GM19193 (cell line): ENCODE results near the gene C17orf107.
A peak's percentile ranks its signal among the peaks of the same experiment; 100 is the strongest.

Source experiments
- POLR2A ChIP-seq: IDR thresholded peaks from 4 replicates; pipeline ENCODE4 v1.6.1; 2011; ENCODE audit not compliant: insufficient read depth, insufficient read length; ENCODE audit errors: extremely low read depth

C17orf107 gene

DNA sequence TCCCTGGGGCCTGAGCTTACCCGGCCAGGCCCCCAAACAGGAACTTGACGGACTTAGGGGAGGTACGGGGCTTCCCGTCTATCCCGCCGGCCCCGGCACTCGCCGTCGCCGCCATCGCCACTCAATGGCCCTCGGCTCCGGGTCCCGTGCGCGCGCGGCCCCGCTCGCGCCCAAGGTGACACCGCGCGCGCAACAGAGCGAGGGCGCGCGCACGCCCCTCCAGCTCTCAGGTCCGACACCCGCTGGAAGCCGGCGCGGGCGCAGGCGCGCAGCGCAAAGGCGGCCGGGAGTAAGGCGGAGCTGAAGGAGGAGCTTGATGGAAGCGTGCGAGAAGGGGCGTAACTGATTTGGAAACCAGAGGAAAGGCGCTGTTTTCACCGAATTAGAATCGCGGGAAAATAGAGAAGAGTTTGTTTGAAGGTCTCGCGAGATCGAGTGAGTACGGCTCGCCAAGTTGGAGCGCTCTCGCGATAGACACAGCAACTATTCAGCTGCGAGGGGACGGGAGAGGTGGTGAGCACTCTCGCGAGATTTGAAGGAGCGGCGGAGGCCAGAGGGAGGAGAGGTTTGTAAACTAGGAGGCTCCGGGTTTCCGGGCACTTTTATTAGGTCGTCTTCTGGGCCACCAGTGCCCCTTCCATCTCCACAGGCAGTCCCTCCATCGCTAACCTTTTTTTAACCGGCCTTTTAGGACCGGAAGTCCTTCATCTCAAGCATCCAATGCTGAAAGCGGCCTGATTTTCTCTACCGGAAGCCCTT is 40.6 kb downstream of the C17orf107 start, which contains the start of the genes RNF167 and SLC25A11:
RNF167 (plus strand) TSS at position 473 of the 759 bp plus-strand sequence. CDS start 642 bp downstream, outside the sequence.
SLC25A11 (minus strand) TSS at position 251 of the 759 bp plus-strand sequence; CDS start at position 115, 136 bp downstream.
- peak; percentile 91 for TF ChIP-seq POLR2A

GRCh38 chr17:4940555-4941318 is 41.4 kb downstream of the C17orf107 start:
- peak; percentile 12 for TF ChIP-seq POLR2A

DNA sequence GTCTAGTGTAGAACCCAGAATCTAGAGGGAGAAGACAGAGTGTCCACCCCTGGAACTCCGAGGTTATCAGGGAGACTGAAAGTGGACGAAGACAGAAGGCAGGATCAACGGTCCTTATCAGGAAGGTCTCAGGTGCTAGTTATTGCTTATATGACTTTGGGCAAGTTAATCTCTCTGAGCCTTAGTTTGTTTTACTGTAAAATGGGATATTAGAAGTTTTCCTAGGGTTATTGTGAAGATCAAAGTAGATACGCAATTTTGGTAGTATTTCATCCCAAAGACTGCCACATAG is 41.9 kb downstream of the C17orf107 start:
- TF ChIP-seq POLR2A = no peak

- peak; percentile 29 for TF ChIP-seq POLR2A
These were observed 43.6 kb downstream of the C17orf107 start for GRCh38 chr17:4942760-4943508.

DNA sequence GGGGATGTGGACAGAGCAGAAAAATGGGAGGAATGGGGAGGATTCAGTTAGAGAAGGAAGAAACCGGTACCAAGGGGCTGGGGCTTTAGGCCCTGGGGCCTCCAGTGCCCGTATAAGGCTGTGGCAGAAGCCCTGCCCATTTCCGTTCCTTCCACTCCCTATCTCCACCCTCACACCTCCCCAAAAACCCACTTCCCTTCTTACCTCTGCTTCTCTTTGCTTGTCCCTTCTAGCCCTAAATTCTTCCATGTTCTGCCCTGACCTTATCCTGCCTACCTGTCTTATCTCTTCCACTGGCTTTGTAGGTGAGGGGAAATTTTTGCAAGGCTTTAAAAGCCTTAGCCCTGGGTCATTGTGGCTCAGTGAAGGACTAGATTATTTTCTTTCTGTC is 44.8 kb downstream of the C17orf107 start:
- peak; percentile 36 for TF ChIP-seq POLR2A

DNA sequence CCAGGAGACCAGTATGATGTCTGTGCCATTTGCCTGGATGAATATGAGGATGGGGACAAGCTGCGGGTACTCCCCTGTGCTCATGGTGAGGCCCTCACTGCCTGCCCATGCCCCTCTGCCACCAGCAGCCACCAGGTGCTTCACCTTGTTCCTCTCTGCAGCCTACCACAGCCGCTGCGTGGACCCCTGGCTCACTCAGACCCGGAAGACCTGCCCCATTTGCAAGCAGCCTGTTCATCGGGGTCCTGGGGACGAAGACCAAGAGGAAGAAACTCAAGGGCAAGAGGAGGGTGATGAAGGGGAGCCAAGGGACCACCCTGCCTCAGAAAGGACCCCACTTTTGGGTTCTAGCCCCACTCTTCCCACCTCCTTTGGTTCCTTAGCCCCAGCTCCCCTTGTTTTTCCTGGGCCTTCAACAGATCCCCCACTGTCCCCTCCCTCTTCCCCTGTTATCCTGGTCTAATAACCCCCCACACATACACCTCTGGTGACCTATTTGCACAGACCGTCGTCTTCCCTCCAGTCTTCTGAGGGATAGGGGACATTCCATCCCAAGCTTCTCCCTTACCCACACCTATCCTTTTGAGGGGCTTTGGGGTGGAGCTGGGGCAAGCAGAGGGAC is 45.3 kb downstream of the C17orf107 start:
- peak; percentile 79 for TF ChIP-seq POLR2A

DNA sequence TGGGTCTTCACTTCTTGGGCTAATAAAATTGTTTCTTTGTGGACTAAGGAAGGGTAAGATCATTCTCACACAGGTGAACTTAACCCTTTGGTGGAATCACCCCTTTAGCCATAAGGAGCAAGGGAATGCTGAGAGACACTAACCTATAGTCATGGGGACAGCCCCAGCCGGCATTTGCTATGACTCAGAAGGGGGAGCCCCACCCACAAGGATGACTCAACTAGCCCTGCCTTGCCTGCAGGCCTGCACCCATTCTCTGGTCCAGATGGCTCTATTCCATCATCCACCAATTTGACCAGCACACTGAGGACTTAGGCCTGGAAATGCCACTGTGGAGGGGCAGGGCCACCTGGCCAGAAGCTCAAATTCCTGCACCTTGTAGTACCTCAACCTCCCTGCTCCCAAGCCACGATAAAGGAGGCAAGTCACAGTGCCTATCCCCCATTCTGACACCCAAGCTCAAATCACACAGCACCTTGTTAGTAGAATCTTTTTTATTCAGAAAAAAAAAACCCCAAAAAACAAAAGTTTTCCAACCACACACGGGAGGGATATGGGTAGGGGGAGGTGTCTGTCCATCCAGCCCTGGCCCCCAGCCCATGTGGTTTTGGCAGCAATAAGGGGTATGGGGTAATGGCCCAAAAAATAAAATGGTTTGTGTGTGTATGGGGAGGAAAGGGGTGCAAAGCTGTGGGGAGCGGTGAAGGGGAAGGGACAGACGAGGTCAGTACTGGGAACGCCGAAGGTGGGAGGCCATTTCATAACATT is 46.0 kb downstream of the C17orf107 start:
- TF ChIP-seq POLR2A = peak; percentile 68

- no peak for TF ChIP-seq POLR2A
These were observed 46.6 kb downstream of the C17orf107 start for GRCh38 chr17:4945944-4946280.

- no peak for TF ChIP-seq POLR2A
These were observed 47.1 kb downstream of the C17orf107 start for GRCh38 chr17:4946312-4946976.

GRCh38 chr17:4947010-4947410 is 47.7 kb downstream of the C17orf107 start:
- TF ChIP-seq POLR2A = no peak

GRCh38 chr17:4947411-4948165 is 48.3 kb downstream of the C17orf107 start:
- TF ChIP-seq POLR2A = no peak

DNA sequence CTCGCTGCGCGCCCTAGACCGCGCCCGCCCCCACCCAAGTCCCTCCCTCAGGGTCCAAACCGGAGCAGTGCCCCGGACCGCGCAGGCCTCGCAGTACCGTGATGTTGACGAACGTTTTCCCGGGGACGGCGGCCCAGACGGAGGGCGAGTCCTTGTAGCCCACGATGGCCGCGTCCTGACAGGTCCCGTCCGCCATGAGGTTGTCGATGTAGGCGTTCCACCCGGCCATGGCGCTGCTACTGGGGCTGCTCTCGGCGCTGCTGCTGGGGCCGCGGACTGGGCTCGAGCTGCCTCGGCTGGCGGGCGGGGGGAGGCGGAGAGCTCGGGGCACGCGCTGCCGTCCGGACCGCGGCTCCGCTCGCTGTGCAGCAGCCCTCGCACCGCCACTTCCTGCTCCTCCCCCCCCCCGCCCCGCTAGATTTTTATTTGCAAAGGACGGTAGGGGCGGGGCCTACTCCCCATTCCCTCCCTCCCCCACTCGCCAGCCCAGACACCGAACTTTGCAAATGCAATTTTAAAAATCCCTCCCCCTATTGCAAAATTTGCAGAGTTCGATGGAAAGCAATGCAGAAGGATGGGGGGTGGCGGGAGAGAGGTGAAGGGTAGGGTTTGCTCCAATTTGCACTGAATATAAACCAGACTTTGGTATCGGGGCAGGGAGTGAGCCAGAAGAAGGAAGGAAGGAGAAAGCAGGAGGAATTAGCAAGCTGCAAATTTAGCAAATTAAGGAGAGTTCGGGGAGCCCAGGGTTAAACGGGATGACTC is 49.0 kb downstream of the C17orf107 start, which contains the start of gene PFN1:
PFN1 (minus strand) TSS at position 365 of the 765 bp plus-strand sequence; CDS start at position 229, 136 bp downstream.
- TF ChIP-seq POLR2A = peak; percentile 98

- TF ChIP-seq POLR2A = no peak
These were observed 49.6 kb downstream of the C17orf107 start for GRCh38 chr17:4948931-4949320.
